Breast epithelium (tissue), 3 donors: ENCODE results near the gene LAMA3.

Experiments
- CTCF ChIP-seq, 3 donors: fragments of 450-650 bp; IDR thresholded peaks; one replicate each; pipeline ENCODE4 v1.5.1; 2016 to 2017; ENCODE audit warnings: antibody characterized with exemption in 3 of 3, mild to moderate bottlenecking in 3 of 3, moderate library complexity in 3 of 3
- POLR2A ChIP-seq: fragments of 450-650 bp; IDR thresholded peaks from one replicate; pipeline ENCODE4 v1.6.1; 2016; ENCODE audit warnings: antibody characterized with exemption, mild to moderate bottlenecking, moderate library complexity

GRCh38 chr18:23967321-23968089 lies 278.3 kb downstream of the LAMA3 start:
- TF ChIP-seq CTCF (IDR thresholded peaks at IDR 0.05) (no peak), POLR2A (no peak)
